Dendritic cell treated with granulocyte-macrophage colony-stimulating factor and Interleukin-4, amounts not matched to agents 40 ng/mL and 50 ng/mL, for 4 days (primary cell): Measurements from ENCODE around the gene ESYT3.
A peak's percentile ranks its signal among the peaks of the same experiment; 100 is the strongest.

Experiments
- H3K27ac Mint-ChIP-seq: one replicate; pipeline ENCODE4 v1.8.0; 2022; ENCODE audit warnings: mild to moderate bottlenecking, mixed read lengths
- H3K27me3 Mint-ChIP-seq: one replicate; pipeline ENCODE4 v1.8.0; 2022; ENCODE audit warnings: mild to moderate bottlenecking, mixed read lengths
- H3K36me3 Mint-ChIP-seq: one replicate; pipeline ENCODE4 v1.8.0; 2022; ENCODE audit warnings: low read depth, mixed read lengths
- H3K4me1 Mint-ChIP-seq: one replicate; pipeline ENCODE4 v1.8.0; 2022; ENCODE audit warnings: low read depth, mixed read lengths
- H3K4me3 Mint-ChIP-seq: one replicate; pipeline ENCODE4 v1.8.0; 2022; ENCODE audit warnings: mild to moderate bottlenecking, moderate library complexity, mixed read lengths
- H3K9me3 Mint-ChIP-seq: one replicate; pipeline ENCODE4 v1.8.0; 2022; ENCODE audit warnings: mixed read lengths
- intact Hi-C: fragments of 100-400 bp; cut with micrococcal nuclease; formaldehyde crosslinking; loops from one replicate; pipeline ENCODE4 v1.15.0; 2022

Gene ESYT3

GRCh38 chr3:138434276-138434874, at the start of gene ESYT3:
Gene ESYT3, plus strand, starts transcription at chr3:138434616. Its CDS starts 183 bp downstream, at chr3:138434799.
- intact Hi-C loops = no loop called here
- H3K4me1 Mint-ChIP-seq = peaks cover 24% of the 10 kb centered on the region
- no peaks in the 10 kb centered on the region for H3K9me3 Mint-ChIP-seq
- H3K27ac Mint-ChIP-seq = no peak within 1 kb of the TSS
- peak within 1 kb of the TSS; percentile 84 for H3K4me3 Mint-ChIP-seq
- no peaks in the 10 kb centered on the region for H3K36me3 Mint-ChIP-seq
- peaks cover 84% of the 10 kb centered on the region for H3K27me3 Mint-ChIP-seq

- Mint-ChIP-seq H3K4me1 (peaks cover 73% of the 10 kb centered on the region), H3K27ac (peak overlapping the region; percentile 82), H3K27me3 (no peaks in the 10 kb centered on the region), H3K36me3 (peaks cover 29% of the 10 kb centered on the region), H3K4me3 (peak overlapping the region; percentile 25), H3K9me3 (no peaks in the 10 kb centered on the region)
- intact Hi-C loops = no loop called here
Observed at GRCh38 chr3:138384976-138385375, 49.4 kb upstream of the ESYT3 start.

GRCh38 chr3:138389144-138389601, 45.2 kb upstream of the ESYT3 start:
- Mint-ChIP-seq H3K36me3 (peaks cover 25% of the 10 kb centered on the region), H3K4me3 (no peak overlapping the region), H3K9me3 (no peaks in the 10 kb centered on the region), H3K4me1 (peaks cover 66% of the 10 kb centered on the region), H3K27me3 (no peaks in the 10 kb centered on the region), H3K27ac (no peak overlapping the region)
- intact Hi-C loops = no loop called here

- H3K4me3 Mint-ChIP-seq = no peak overlapping the region
- H3K9me3 Mint-ChIP-seq = no peaks in the 10 kb centered on the region
- H3K36me3 Mint-ChIP-seq = peaks cover 25% of the 10 kb centered on the region
- no peaks in the 10 kb centered on the region for H3K27me3 Mint-ChIP-seq
- intact Hi-C loops = no loop called here
- H3K27ac Mint-ChIP-seq = no peak overlapping the region
- H3K4me1 Mint-ChIP-seq = peaks cover 66% of the 10 kb centered on the region
Observed at GRCh38 chr3:138389841-138390581, 44.4 kb upstream of the ESYT3 start.

GRCh38 chr3:138390582-138390932, 43.9 kb upstream of the ESYT3 start:
- H3K36me3 Mint-ChIP-seq = peaks cover 29% of the 10 kb centered on the region
- no peaks in the 10 kb centered on the region for H3K9me3 Mint-ChIP-seq
- H3K27ac Mint-ChIP-seq = no peak overlapping the region
- H3K4me3 Mint-ChIP-seq = no peak overlapping the region
- intact Hi-C loops = no loop called here
- peaks cover 70% of the 10 kb centered on the region for H3K4me1 Mint-ChIP-seq
- H3K27me3 Mint-ChIP-seq = no peaks in the 10 kb centered on the region

GRCh38 chr3:138394156-138394555, 40.3 kb upstream of the ESYT3 start:
- intact Hi-C loops = no loop called here
- Mint-ChIP-seq H3K27me3 (no peaks in the 10 kb centered on the region), H3K4me1 (peaks cover 68% of the 10 kb centered on the region), H3K36me3 (peaks cover 57% of the 10 kb centered on the region), H3K27ac (peak overlapping the region; percentile 37), H3K4me3 (no peak overlapping the region), H3K9me3 (no peaks in the 10 kb centered on the region)

- Mint-ChIP-seq H3K4me3 (no peak overlapping the region), H3K27me3 (no peaks in the 10 kb centered on the region), H3K27ac (peak overlapping the region; percentile 37), H3K9me3 (no peaks in the 10 kb centered on the region), H3K36me3 (peaks cover 62% of the 10 kb centered on the region), H3K4me1 (peaks cover 63% of the 10 kb centered on the region)
- intact Hi-C loops = no loop called here
Observed at GRCh38 chr3:138394686-138395085, 39.7 kb upstream of the ESYT3 start.

GRCh38 chr3:138395865-138396751, 38.3 kb upstream of the ESYT3 start:
- H3K4me3 Mint-ChIP-seq = no peak overlapping the region
- H3K27me3 Mint-ChIP-seq = no peaks in the 10 kb centered on the region
- H3K27ac Mint-ChIP-seq = peak overlapping the region; percentile 41
- no peaks in the 10 kb centered on the region for H3K9me3 Mint-ChIP-seq
- H3K4me1 Mint-ChIP-seq = peaks cover 50% of the 10 kb centered on the region
- H3K36me3 Mint-ChIP-seq = peaks cover 73% of the 10 kb centered on the region
- intact Hi-C loops = no loop called here

- peaks cover 49% of the 10 kb centered on the region for H3K4me1 Mint-ChIP-seq
- peak overlapping the region; percentile 41 for H3K27ac Mint-ChIP-seq
- no peaks in the 10 kb centered on the region for H3K27me3 Mint-ChIP-seq
- H3K9me3 Mint-ChIP-seq = no peaks in the 10 kb centered on the region
- H3K4me3 Mint-ChIP-seq = no peak overlapping the region
- intact Hi-C loops = no loop called here
- peaks cover 78% of the 10 kb centered on the region for H3K36me3 Mint-ChIP-seq
Observed at GRCh38 chr3:138396752-138397410, 37.5 kb upstream of the ESYT3 start.

- H3K36me3 Mint-ChIP-seq = peaks cover 89% of the 10 kb centered on the region
- H3K4me1 Mint-ChIP-seq = peaks cover 41% of the 10 kb centered on the region
- no peaks in the 10 kb centered on the region for H3K9me3 Mint-ChIP-seq
- no peak overlapping the region for H3K27ac Mint-ChIP-seq
- H3K4me3 Mint-ChIP-seq = no peak overlapping the region
- intact Hi-C loops = no loop called here
- H3K27me3 Mint-ChIP-seq = no peaks in the 10 kb centered on the region
Observed at GRCh38 chr3:138397983-138398382, 36.4 kb upstream of the ESYT3 start.

- Mint-ChIP-seq H3K27me3 (no peaks in the 10 kb centered on the region), H3K4me3 (no peak overlapping the region), H3K9me3 (no peaks in the 10 kb centered on the region), H3K4me1 (peaks cover 31% of the 10 kb centered on the region), H3K36me3 (peaks cover 97% of the 10 kb centered on the region), H3K27ac (no peak overlapping the region)
- intact Hi-C loops = no loop called here
Observed at GRCh38 chr3:138398791-138399575, 35.4 kb upstream of the ESYT3 start.

- Mint-ChIP-seq H3K4me3 (no peak overlapping the region), H3K27ac (no peak overlapping the region), H3K27me3 (no peaks in the 10 kb centered on the region), H3K9me3 (no peaks in the 10 kb centered on the region), H3K36me3 (peaks cover 97% of the 10 kb centered on the region), H3K4me1 (peaks cover 25% of the 10 kb centered on the region)
- intact Hi-C loops = no loop called here
Observed at GRCh38 chr3:138399766-138400165, 34.6 kb upstream of the ESYT3 start.

GRCh38 chr3:138400651-138401070, 33.8 kb upstream of the ESYT3 start:
- intact Hi-C loops = no loop called here
- H3K36me3 Mint-ChIP-seq = peaks cover 97% of the 10 kb centered on the region
- peaks cover 21% of the 10 kb centered on the region for H3K4me1 Mint-ChIP-seq
- H3K27ac Mint-ChIP-seq = no peak overlapping the region
- H3K4me3 Mint-ChIP-seq = no peak overlapping the region
- H3K9me3 Mint-ChIP-seq = no peaks in the 10 kb centered on the region
- no peaks in the 10 kb centered on the region for H3K27me3 Mint-ChIP-seq
